ENCODE data around the gene FBXL16.

DNA sequence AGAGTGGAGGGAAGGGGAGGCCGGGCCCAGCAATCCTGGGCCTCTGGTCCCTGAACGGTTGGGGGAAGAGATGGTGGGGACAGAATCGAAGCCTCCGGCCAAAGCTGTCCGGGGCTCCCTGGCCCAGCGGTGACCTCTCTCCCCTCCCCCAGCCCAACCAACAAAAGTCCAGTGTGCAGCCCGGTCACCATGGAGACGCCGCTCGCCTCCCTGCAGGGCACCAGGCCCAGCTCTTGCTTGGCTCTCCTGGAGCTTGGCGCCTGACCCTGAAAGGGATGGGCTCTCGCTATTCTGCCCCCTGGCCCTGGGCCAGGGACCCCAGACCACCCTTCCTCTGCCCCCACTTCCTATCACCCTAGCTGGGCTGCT, 10.6 kb upstream of the FBXL16 start:
- TF ChIP-seq, protein P1, sequence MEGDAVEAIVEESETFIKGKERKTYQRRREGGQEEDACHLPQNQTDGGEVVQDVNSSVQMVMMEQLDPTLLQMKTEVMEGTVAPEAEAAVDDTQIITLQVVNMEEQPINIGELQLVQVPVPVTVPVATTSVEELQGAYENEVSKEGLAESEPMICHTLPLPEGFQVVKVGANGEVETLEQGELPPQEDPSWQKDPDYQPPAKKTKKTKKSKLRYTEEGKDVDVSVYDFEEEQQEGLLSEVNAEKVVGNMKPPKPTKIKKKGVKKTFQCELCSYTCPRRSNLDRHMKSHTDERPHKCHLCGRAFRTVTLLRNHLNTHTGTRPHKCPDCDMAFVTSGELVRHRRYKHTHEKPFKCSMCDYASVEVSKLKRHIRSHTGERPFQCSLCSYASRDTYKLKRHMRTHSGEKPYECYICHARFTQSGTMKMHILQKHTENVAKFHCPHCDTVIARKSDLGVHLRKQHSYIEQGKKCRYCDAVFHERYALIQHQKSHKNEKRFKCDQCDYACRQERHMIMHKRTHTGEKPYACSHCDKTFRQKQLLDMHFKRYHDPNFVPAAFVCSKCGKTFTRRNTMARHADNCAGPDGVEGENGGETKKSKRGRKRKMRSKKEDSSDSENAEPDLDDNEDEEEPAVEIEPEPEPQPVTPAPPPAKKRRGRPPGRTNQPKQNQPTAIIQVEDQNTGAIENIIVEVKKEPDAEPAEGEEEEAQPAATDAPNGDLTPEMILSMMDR (optimal IDR thresholded peaks at IDR 0.05 in 1 of 3, IDR thresholded peaks at IDR 0.05 in 1 of 3, conservative IDR thresholded peaks at IDR 0.05 in 1 of 3; ENCODE audit: extremely low read depth in 1 of 3, insufficient read depth in 2 of 3, low read length in 3 of 3): no peak
- no peak for TF ChIP-seq EZH2 (IDR thresholded peaks at IDR 0.05; ENCODE audit: low read length)

All from keratinocyte (primary cell).